HG03103 (cell line): ENCODE measurements around the gene RASA3.

Source experiments
- ATAC-seq: cut with Tn5 transposase; IDR thresholded peaks from one replicate; pipeline ENCODE4 v1.9.1; 2021; ENCODE audit warnings: low read depth; ENCODE audit not compliant: unreplicated experiment

Gene RASA3

DNA sequence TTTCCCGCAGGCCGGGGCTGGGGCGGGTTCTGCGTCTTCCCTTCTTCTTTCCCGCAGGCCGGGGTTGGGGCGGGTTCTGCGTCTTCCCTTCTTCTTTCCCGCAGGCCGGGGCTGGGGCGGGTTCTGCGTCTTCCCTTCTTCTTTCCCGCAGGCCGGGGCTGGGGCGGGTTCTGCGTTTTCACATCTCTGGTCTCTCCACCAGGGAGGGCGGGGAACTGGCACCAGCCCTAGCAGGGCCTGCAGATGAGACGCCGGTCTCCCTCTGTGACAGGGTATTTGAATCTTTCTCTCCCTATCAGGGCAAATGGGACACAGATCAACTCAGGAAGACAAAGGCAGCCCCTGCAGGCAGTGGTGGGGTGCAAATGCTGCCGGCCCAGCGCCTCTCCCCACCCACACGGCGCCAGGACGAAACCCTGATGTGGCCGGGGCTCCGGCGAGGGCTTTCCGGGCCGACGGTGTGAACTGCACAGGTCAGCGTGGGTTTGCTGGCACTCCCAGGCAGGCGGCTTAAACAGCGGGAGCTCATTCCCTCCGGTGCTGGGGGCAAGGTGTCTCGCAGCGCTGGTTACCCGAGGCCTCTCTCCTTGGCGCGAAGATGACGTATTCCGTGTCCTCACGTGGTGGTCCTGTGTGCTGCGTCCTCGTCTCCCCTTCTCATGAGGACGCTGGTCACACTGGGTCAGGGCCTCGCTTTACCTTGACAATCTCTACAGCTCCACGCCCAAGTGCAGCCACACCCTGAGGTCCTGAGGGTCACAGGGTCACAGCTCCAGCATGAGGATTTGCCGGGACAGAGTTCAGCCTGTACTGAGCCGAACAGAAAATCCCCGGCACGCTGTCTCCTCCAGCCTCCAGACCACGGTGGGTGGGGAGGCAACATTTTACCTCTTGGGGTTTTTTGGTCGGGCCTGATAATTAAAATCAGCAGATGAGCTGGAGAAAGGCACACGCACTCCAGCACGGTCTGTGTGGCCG lies 157.8 kb downstream of the RASA3 start:
- ATAC-seq = no peak

DNA sequence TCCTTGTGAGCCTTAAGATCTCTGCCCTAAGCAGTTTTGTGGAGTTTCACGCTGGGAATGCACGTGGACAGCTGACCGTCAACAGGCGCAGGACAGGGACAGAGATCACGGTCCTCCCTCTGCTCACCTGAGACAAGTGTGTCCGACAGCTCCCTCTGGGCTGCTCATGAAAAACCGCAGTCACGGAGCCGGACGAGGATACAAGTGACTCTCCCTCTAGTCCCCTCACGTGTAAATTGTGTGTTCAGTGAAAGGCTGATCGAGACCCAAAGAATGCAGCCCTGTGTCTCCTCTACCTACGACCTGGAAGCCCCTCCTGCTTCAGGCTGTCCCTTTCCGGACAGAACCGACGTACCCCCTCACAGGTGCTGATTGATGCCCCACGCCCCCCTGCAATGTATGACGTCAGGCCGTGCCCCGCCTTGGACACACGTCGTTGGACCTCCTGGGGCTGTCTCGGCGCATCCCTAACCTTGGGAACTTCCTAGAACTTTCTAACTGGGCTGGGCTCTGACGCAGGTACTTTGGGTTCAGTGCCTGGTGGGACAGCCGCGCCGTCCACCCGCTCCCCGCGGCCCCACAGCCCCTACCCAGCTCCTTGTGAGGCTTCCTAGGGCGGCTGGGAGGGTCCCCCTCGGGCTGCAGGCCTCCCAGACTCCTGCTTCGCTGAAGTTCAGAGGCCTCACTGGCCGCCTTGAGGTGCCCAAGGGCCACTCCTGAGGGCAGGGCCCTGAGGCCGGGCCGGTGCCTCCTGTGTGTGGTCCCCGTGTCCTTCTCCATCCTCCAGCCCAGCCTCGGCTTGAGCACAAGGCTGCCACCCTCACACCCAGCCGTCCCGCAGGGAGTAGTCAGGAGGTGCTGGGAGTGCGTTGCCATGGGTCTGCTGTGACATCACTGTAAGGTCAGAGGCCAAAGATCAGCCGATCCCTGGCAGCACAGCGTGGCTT lies 158.9 kb downstream of the RASA3 start, which contains the start of gene C13orf46:
Gene C13orf46 (minus strand): TSS at position 859 of the 947 bp plus-strand sequence. CDS start 79 bp downstream, at position 780.
- no peak for ATAC-seq

DNA sequence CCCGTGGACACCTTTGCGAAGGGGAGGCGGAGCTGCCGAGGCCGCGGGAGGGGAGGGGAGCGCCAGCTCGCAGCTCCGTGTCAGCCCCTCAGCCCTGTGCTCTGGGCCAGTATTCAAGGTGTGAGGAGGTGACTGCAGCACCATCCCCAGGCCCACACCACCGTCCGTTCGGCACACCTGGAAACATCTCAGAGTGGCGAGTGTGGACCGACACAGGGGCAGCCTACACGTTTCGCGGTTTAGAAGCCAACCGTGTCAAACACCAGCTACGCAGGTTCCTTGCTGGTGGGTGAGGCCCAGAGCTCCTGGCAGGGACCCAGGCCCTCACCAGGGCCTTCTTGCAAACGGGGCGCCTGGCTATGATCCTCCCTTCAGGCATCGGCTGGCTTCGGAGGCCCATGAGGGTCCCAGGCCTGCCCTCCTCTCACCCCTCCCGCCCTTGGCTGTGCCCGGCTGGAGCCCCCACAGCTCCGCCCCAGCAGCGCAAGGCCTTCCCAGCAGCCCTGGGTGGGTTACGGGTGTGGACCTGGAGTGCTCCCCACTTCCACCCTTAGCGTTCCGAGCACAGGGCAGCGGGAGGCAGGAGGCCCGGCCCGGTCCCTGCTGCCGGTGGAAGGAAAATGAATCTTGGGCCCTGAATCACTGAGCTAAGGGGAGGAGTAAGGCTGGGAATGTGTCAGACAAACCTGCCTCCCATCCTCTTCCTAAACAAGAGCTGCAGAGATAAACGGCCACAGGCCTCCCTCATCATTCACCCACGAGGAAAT lies 159.8 kb downstream of the RASA3 start:
- no peak for ATAC-seq

DNA sequence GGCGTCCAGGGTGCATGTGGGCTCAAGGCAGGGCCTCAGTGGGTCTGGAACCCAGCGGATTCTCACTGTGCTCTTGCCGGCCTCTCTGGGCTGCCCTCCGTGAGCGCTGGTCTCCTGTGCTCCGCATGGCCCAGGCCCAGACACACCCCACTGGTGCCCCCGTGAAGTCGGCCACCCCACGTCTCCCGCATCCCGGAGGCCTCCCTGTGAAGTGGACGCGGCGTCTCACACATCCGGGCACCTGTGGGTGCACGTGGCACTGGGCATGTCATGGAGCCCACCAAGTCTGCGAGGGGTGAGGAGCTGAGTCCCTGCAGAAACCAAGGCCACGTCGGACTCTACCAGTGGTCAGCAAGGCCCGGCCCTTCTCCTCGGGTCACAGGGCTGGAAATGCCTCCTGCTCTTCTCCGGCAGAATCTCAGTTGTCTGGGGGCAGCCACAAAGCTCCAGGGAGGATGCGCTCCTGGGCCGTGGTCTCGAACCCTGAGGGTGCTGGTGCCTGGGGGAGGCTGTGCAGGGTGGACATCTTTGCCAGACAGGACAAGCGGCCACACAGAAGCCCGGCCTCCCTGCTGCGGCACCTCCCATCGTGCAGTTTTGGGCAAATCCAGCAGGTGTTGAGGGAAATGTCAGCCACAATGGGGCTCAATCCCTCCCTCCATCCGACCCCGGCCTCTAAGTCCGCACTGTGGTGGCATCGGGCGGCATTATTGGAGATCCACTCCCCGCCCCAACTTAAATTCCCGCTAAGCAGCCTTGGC lies 160.8 kb downstream of the RASA3 start:
- no peak for ATAC-seq

DNA sequence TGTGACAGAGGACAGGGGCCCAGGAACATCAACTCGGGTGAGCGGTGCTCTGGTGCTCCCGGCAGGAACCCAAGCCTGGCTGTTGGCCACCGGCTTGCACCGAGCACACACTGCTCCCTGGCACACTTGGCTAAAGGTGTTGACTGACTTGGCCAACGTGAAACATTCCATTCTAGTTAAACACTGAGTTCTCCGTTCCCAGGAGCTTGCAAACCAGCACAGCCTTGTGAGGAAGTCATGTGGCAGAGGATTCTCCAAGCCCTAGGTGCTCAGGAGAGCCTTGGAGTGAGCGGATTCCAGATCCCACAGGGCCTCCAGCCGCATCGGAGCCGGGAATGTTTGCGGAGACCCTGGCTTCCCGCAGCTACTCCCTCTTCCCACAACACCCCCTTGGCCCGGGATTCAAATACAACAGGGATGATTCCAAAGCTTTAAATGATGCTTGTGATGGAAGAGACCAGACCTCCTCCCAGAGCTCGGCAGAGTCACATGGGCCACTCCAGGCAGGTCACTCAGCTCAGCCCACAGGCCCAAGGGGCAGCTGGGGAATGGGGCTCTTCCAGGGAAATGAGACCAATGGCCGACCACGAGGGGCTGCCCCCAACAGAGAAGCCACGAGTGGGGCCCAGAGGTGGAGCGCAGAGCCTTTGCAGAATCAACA lies 161.5 kb downstream of the RASA3 start:
- ATAC-seq = no peak

DNA sequence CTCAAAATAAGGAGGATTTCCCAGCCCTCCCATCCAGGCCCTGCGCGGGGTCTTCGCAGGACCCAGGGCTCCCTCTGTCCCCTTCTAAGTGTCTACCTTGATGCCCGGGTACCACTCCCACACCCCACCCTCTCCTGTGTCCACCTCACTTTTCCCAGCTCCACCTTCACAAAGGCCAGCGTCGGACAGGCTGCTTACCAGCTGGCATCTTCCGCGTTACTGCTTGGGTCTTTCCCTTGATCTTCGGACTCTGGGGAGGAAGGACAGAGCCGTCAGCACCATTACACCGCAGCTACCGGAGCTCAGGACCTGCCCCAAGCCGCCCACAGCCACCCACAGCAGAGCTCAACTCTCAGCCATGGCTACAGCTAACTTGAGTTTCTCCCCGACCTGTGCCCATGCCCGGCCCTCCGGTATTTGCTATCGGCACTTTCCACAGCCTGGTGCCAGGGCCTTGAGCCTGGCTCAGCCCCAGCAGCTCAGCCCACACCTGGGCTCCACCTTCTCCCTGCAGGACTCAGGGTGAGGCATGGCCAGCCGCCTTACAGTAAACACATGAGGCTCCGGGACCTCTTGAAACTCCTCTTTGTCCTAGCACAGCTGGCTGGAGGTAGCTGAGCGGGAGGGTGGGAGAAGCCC lies 162.3 kb downstream of the RASA3 start:
- ATAC-seq = no peak

DNA sequence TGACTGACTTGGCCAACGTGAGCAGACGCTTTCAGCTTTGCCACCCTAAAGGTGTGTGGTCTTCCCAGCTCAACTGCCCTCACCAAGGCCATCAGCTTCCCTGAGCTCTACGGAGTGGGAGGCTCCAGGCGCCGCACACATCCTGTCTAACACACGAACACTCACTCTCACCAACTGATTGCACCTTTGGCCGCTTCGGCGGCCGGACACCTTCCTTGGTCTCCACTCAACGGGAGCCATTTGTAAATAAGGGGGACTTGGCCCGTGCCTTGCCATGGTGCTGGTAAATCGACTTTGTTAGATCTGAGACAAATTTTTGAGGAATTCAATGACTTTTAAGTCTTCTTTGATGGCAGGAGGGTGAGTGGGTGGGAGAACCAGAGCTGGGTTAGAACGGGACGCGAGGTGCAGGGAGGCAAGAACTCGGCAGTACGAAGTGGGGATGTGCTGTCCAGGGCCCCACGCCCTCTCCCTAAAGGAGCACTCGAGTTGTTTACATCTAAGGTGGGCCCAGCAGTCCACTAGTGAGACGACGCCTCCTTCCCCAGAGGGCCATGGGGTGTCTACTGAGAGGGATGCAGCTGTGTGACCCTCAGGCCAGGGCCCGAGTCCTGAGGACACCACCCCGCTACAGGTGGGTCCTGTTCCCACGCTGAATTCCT lies 163.0 kb downstream of the RASA3 start:
- no peak for ATAC-seq

DNA sequence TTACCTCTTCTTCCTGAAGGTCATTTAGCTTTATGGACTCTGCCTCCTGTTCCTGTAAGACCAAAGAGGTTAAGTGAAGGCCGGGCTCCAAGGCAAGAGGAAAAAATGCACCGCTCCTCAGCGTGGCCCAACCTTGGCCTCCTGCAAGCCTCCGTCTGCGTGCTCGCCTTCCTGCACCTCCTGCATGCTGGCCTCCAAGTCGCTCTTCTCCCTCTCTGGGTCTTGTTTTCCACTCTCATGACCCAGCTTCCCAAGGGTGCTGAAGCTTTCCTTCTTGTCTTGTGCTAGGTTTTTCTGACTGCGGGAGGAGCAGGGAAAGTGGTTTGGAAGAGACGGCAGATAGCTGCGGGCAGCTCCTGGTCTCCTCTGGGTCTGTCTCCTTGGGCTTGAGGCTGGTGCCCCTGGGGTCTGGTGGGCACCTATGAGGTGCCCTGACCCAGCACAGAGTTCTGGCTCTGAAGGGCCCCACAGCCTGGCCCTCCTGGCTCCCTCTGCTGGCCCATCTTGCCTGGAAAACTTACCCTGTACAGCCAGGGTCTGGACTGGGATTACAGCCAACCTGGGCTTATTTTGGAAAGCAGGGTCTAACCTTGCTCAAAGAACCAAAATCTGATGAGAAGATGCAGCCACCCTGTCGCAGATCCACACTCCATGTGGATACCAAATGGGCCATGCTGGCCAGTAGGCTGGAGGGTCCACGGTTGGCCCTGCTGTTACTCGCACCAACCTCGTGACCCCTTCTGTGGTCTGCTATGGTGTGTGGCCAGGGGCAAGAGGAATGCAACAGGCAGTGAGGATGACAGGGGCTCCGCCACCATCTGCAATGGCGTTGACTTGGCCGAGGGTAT lies 163.7 kb downstream of the RASA3 start:
- ATAC-seq = no peak

DNA sequence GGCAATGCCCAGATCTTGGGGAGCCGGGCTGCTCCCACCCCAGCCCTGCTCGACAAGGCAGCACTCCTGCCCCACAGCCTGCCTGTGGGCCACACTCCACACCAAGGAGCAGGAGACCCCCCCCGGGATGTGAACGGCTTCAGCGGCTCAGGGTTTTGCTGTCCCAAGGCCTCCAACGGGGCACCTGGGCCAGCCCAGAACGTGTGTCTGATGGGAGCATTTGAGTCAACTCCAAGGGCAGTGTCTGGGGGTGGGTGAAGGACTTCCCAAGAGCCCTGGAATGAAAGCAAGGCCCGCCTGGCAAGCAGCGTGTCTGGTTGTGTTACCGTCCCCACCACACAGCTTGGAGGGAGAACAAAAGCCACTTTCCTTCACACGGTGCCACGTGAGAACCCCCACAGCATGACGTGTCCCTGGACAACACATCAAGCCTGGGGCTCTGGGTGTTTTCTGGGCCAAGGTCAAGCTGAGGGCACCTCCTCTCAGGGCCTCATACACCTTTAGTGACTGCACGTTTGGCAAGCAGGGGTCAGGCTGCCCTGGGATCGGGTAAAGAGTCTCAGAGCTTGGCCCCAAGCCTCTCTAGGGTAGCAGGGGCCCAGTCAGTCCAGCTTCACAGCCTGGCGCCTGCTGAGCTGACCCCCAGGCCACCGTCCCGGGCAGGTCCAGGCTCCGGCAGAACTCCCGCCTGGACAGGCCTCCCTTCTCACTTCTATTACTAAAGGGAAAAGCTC lies 164.5 kb downstream of the RASA3 start:
- ATAC-seq = no peak

DNA sequence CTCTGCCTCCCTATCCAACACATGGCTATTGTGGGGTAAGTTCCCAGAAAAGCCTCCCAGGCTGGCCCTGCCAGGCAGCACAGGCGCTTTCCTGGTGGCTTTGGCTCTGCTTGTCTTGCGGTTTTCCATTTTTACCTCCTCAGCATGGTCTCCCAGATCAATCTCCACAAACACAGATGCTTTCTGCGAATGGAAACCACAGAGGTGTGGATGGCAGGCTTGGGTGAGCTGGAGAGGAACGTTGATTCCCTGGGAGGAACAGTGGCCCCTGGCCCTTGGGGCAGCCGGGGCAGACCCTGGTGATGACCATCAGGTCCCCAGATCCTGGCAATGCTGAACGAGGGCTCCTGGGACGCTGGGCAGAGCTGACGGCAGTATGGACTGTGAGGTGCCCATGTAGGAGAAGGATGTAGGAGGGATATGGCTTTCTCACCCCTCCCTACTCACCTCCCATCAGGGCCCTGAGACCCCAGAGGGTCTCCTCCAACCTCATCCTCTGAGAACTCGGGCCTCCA lies 165.2 kb downstream of the RASA3 start:
- ATAC-seq = no peak

DNA sequence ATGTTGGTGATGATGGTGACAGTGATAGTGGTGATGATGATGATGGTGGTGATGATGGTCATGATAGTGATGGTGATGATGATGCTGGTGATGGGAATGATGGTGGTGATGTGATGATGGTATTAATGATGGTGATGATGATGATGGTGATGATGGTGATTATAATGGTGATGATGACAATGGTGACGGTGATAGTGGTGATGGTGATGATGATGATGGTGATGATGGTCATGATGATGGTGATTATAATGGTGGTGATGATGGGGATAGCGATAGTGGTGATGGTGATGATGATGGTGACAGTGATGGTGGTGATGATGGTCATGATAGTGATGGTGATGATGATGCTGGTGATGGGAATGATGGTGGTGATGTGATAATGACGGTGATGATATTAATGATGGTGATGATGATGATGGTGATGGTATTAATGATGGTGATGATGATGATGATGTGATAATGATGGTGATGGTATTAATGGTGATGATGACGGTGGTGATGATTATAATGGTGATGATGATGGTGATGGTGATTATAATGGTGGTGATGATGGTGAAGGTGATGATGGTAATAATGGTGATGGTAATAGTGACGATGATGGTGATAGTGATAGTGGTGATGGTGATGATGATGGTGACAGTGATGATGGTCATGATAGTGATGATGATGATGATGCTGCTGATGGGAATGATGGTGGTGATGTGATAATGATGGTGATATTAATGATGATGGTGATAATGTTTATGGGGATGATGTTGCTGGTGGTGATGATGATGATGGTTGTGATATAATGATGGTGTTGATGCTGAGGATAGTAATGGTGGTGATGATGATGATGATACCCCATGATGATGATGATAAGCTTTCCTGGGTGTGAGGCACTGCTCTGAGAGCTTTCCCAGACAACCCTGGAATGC lies 166.2 kb downstream of the RASA3 start:
- no peak for ATAC-seq

DNA sequence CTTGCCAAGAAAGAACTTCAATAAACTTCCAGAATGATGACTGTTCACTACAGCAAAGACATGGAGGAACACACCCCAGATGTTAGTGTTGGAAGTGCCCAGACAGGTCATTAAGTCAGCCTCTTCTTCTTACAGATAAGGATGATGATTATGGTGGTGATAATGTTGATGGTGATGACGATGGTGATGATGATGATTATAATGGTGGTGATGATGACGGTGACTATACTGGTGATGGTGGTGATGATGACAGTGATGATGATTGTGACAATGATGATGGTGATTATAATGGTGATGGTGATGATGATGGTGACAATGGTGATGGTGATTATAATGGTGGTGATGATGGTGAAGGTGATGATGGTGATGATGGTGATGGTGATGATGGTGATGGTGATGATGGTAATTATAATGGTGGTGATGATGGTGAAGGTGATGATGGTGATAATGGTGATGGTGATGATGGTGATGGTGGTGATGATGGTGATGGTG lies 167.0 kb downstream of the RASA3 start:
- ATAC-seq = no peak

DNA sequence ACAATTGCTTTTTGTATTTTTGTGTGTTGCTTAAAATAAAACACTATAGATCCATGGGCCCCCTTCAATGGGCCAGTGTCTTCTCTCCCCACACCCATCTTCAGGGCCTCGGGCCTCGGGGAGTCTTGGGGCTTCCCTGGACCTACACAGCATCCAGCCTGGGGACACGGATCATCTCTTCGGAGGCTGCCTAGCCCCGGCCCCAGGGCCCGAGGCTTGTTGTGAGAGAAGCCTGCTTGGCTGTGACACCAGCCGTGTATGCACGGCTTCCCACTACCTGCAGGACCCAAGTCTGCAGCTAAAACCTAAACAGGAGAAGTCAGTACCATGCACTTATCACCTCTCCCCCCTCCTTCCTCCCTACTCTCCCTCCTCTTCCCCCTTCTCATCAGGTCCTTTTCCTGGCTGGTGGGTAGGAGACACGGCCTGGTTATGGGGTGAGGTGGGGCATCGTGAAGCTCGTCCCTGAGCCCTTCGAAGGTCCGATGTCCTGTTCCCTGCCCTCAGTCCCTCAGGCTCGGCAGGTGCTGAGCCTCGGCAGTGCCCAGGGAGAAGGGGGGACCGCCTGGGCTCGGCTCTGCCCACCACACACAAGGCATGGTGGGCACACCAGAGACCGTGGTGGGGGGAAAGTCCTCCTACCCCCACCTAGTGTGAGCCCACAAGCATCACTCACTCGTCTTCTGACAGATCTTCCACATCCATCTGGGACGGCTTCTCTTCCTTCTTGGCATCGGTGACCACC lies 168.0 kb downstream of the RASA3 start:
- no peak for ATAC-seq

DNA sequence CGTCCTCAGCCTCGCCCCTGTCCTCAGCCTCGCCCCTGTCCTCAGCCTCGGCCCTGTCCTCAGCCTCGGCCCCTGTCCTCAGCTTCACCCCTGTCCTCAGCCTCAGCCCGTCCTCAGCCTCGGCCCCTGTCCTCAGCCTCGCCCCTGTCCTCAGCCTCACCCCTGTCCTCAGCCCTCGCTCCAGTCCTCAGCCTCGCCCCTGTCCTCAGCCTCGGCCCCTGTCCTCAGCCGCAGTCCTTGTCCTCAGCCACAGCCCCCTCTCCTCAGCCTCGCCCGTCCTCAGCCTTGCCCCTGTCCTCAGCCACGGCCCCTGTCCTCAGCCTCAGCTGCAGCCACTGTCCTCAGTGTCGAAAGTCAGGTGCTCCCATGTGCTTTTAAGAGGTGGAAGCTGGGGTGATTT lies 169.0 kb downstream of the RASA3 start:
- ATAC-seq = no peak

DNA sequence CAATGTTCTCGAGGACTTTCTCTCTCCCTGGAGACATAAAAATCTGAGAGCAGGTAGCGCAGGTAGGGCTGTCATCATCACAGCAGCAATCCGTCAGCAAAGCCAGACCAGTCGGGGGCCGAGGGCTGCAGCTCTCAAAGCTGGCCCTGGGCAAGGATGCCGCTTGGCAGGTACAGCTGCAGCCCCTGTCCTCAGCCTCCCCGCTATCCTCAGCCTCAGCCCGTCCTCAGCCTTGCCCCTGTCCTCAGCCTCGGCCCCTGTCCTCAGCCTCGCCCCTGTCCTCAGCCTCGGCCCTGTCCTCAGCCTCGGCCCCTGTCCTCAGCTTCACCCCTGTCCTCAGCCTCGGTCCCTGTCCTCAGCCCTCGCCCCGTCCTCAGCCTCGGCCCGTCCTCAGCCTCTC lies 169.4 kb downstream of the RASA3 start:
- ATAC-seq = no peak
